GM19452 (cell line): ENCODE measurements around the gene CNDP1.
A peak's percentile ranks its signal among the peaks of the same experiment; 100 is the strongest.
"Not testable (repeated sequence)": the region's sequence is repeated elsewhere in the genome, so short reads cannot be mapped to it uniquely, and the experiment has no call there.

Experiments
- ATAC-seq: cut with Tn5 transposase; IDR thresholded peaks from one replicate; pipeline ENCODE4 v1.9.1; 2021; ENCODE audit not compliant: unreplicated experiment

The CNDP1 gene, protein sequence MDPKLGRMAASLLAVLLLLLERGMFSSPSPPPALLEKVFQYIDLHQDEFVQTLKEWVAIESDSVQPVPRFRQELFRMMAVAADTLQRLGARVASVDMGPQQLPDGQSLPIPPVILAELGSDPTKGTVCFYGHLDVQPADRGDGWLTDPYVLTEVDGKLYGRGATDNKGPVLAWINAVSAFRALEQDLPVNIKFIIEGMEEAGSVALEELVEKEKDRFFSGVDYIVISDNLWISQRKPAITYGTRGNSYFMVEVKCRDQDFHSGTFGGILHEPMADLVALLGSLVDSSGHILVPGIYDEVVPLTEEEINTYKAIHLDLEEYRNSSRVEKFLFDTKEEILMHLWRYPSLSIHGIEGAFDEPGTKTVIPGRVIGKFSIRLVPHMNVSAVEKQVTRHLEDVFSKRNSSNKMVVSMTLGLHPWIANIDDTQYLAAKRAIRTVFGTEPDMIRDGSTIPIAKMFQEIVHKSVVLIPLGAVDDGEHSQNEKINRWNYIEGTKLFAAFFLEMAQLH

DNA sequence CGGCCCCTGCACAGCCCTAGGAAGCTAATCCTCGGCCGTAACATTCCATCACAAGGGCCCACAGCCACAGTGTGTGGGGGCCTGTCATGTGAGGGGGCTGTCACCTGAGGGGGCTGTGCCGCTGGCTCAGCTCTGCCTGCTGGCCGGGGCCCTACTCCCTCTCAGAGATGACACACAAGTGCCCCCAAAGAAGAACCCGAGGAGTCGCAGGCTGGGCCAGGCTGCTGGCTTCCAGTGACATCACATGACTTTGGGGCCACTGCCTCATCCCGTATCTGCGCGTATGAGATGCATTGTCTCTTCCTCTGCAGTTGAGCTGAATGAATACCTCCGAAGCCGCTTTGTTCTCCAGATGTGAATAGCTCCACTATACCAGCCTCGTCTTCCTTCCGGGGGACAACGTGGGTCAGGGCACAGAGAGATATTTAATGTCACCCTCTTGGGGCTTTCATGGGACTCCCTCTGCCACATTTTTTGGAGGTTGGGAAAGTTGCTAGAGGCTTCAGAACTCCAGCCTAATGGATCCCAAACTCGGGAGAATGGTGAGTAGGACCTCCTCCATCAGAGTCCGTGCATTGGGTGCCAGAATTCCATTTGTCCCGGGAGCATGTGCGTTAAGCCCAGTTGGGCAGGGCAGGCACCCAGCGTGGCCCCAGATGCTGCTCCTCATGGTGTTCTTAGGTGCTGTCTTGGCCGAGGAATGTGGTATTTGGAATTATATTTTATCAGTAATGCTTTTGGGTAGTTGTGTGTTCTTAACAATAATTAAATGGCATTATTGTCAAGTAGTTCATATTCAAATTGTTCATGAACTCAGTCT is at the start of gene CNDP1:
CNDP1 (plus strand) TSS at position 351 of the 820 bp plus-strand sequence; CDS start at position 519, 168 bp downstream.
- ATAC-seq, result no peak

DNA sequence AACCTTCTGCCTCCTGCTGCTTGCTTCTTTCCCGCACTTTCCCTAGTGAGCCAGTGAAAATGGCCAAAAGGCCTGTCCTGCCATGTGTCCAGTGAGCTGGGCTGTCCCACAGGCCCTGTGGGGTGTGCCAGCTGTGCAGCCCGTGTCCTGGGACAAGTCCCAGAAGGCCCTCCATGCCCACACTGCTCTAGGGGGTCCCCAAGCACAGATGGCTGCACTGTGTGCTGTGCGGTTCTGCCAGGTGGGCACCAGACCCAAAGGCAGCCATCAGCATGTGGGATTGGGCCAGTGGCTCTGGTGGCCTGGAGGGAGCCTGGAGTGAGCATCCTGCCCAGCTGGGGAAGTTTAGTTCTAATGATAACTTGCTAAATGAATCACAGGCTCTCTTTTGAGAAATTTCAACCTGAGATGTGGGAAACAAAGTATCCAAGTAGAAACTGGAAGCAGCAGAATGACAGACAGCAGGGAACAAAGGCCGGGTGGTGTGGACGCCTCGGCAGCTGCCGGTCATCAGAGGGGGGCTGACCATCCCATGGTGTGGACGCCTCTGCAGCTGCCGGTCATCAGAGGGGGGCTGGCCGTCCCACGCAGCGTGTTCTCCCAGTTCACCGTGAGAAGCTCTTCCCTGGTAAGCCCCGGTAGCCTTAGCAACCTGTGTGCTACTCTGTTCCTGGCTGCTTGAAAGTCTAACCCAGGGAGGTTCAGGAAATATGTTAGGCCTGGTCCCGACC is 48.0 kb upstream of the CNDP1 start:
- ATAC-seq, result no peak

DNA sequence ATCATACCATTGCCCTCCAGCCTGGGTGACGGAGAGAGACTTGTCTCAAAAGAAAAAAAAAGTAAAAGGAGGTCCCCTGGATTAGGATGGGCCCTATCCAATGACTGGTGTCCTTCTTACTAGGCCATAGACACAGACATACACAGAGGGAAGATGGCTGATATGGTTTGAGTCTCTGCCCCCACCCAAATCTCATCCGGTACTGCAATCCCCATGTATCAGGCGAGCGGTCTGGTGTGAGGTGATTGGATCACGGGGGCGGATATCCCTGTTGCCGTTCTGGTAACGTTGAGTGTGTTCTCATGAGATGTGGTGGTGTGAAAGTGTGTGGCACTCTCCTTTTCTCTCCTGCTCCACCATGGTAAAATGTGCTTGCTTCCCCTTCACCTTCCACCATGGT is 45.9 kb upstream of the CNDP1 start:
- no peak for ATAC-seq

DNA sequence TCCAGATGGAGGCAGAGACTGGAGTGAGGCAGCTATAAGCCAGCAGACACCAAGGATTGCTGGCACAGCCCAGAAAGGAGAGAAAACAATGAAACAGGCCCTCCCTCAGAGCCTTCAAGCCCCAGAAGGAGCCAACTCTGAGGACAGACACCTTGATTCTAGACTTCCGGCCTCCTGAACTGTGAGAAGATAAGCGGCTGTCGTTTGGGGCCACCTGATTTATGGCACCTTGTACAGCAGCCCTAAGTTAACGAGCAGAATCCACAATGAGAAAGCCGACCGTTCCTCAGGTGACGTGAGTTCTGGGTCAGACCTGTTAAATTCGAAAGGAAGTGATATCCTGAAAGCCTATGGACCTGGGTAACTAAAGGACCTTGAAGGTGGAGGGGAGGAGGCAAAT is 45.4 kb upstream of the CNDP1 start:
- ATAC-seq, result no peak

DNA sequence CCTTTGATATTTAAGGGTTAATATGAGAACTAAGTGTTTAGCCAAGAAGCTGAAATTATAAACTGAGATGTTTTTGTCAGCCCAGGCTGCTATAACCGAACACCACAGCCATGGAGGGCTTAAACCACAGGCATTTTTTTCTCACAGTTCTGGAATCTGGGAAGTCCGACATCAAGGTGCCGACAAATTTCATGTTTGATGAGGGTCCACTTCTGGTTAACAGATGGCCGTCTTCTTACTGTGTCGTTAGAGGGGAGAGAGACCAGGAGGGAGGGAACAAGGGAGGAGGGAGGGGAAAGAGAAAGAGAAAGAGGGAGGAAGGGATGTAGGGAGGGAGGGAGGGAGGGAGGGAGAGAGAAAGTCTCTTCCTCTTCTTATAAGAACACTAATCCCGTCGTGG is 44.6 kb upstream of the CNDP1 start:
- no peak for ATAC-seq

DNA sequence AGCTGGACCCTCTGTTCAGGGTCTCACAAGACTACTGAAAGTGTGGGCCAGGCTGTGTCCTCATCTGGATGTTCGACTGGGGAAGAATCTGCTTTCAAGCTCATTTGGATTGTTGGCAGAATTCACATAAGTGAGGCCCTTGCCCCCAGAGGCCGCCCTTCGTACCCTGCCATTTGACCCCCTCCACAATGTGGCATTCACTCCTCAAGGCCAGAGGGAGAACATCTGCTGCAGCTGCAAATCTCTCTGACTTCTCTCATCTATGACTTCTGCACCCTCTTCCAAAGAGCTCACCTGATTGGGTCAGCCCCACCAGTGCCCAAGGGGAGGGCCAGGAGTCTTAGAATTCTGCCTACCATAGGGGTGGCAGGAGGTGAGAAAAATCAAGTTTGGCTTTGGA is 42.0 kb upstream of the CNDP1 start:
- no peak for ATAC-seq

DNA sequence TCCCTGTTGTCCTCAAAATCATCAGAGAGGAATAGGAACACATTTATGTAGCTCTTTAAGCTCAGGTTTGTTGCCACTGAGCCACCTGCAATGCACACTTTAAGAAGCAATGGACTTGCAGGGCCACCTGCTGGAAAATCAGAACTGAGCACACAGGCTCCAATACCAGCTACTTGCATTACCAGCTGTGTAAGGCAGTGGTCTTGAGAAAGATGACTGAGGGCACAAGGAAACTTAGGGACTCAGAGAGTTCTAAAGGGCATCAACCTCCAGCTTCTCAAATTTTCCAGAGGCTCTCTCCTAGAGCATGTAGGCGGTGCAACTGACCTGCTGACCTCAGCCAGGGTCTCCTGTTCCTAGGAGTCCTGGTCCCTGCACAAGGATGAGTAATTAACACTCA is 40.6 kb upstream of the CNDP1 start:
- ATAC-seq, result no peak

DNA sequence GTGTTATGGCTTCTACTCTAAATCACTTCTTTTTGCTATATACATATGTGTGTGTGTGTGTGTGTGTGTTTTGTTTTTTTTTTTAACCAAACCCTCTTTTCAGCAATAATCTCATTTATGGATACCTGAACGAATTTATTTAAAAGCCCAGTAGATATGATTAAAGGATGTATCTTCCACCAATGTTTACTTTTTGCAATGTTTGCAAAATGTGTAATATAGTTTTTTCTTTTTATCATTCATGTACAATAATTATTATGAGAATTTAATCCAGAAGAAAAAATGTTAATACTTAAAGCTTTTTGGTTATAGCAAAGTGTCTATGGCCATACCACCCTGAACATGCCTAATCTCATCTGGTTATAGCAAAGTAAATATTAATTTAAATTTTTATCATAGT is 39.8 kb upstream of the CNDP1 start:
- ATAC-seq, result no peak

DNA sequence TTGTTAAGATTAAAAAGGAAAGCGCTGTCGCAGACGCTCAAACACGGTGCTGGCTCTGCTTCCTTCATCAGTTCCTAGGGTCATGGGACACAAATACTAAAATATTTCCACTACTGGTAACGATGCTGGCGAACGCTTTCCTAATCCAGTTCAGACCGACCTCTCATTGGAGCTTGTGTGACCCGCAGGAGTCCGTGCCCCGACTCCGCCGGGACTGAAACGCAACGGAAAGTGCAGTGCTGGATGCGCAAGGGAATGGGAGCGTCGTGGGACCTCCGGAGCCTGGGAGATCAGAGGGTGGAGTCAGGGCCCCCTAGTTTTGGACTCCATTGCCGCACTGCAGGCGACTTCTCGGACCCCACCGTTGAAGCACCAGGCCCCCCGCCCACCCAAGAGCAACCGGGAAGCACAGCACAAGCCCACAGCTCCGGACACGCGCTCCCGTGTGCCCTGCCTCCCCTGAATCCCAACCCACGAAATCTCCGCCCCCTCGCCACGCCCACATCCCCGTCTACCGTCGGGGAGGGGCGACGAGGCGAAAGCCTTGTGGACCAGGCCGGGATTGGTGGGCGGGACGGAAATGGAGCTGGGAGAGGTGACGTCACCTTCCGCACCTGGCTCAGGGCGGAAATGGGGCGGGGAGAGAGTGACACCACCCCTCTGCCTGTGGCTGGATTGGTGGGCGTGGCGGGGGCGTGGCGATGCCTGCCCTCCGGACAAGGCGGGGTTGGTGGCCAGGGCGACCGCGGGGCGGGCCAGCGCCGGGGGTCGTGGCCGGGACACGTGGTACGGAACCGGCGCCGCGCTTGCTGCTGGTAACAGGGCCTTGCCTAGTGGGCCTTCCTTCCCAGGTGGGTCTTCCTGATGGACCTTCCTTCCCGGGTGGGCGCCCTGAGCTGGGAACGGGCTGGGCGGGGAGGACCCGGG is 38.5 kb upstream of the CNDP1 start, which contains the start of gene CNDP2:
CNDP2 (plus strand) TSS at position 783 of the 927 bp plus-strand sequence. CDS start 3,611 bp downstream, outside the sequence.
- peak; percentile 69 for ATAC-seq

DNA sequence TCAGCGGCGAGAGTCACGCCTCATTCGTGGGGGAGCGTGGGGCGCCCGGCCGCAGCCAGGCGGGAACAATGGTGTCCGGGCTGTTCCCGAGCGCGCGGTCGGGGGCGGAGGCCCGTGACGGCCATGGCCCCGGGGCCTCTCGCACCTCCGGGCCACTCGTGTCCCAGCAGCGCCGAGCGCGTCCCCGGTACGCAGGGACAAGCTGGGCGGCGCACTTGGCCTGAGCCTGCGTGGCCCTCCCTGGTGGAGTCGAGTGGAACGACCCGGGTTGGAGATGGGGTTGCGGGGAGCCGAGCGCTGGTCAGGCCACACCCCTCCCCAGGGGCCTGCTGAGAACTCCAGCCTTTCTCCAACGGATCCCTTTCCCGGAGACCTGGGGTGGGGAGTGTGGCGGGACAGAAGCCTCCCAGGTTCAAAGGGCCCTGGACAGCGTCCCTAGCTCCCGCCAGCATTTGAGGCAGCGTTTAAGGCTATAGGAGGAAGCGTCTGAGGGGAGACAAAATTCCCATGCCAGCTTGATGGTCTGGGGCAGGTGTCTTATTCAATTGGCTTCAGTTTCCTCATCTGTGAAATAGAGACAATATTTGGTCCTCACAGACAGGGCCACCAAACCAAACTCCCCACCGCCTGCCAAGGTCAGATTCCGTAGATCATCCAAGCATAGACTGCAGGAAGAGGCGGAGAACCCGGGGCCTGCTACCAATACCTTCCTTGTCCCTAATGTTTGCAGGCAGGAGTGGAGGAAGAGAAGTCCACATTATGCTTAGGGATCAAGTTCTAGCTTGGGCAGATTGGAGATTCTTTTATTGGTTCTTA is 37.6 kb upstream of the CNDP1 start:
- ATAC-seq, result peak; percentile 26

DNA sequence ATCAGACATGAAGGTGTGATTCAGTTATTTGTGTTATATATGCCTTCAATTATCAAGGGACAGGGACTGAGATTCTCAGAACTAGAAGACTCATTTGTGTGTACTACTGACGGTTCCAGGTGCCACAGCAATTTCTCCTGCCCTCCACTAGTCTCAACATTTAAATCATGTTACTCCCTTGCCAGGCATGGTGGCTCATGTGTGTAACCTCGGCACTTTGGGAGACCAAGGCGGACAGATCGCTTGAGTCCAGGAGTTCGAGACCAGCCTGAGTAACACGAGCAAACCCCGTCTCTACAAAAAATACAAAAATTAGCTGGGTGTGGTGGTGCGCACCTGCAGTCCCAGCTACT is 37.0 kb upstream of the CNDP1 start:
- no peak for ATAC-seq

DNA sequence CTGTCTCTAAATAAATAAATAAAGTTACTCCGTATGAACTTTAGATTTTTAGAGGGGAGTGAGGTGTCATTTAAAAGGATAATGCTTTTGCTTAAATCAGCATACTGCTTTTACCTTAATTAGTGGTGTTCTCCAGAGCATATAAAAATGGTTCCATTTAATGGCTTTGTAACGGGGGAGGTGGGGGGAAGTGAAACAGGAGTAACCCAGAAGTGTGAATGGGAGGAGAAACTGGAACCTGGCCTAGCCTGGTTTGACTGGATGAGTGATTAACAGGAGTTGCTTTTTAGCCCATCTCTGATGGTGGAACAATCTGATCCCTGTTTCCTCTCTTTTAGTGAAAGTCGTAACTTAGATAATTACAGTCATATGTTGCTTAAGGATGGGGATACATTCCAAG is 36.5 kb upstream of the CNDP1 start:
- no peak for ATAC-seq

DNA sequence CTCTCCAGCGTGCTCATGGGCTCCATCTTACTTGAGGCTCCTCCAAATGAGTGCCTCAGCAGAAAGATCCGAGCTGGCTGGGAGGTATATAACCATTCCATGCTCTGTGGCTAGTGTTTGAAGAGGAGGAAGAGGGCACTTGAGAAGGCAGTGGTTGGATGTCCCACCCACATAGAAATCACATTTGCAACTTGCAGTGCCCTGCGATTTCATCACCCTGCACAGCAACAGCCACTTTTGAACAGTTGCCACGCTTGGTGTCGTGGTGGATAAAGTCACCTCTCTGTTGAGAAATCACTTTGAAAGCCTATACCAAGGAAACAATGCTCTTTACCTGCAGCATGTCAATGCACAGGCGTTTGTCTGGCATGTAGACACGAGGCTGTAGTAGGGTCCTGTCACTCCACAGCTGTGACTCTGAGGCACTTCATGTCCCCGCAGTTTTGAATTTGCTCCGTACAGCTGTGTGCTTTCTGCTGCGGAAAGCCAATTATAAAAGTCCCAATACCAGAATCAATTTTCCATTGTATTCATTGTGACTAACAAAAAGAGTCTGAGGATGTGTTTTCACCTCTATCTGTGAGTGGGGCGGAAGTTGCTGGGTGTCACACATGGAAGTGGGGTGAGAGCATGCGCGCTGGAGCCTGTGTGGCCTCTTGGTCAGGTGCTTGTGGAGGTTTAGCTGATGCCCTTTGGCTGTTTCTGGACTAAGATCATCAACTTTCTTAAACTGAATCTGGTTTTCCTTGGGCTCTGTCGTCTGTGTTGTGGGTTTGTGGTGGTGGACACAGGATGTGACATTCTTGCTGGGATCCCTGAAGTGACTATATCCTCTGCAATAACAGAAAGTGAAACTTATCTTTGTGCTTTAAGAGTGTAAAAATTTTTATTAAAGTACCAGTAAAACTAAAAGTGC is 35.3 kb upstream of the CNDP1 start:
- peak; percentile 36 for ATAC-seq

DNA sequence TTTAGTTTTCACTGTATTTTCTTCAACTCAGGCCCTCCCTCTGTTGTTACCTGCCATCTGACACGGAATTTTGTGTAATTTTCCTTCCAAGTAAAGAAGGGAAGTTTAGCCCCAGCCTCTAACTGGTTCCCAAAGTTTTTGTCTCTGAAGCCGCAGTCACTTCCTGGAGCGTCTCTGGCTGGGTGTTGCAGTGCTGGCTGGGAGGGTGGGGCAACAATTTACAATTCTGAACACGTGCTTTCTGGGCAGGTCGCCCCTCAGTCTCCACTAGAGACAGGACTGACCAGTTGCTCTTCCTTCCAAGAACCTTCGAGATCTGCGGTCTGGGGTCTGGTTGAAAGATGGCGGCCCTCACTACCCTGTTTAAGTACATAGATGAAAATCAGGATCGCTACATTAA is 34.7 kb upstream of the CNDP1 start:
- ATAC-seq, result peak; percentile 40

DNA sequence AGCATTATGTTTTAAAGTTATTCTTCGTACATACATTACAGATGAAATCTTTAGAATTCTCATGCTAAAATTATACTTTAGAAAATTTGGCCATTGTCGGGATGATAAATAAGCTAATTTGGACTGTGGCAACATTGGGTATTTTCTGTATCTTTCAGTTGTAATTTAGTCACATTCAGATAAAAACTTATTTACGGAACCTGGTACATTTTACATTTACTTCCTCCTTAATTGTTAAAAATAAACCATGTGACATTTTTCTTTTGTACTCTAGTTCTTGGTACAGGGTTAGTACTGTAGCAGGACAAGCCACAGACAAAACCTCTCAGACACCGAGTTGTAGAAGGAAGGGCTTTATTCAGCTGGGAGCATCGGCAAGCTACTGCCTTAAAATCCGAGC is 33.9 kb upstream of the CNDP1 start:
- no peak for ATAC-seq

DNA sequence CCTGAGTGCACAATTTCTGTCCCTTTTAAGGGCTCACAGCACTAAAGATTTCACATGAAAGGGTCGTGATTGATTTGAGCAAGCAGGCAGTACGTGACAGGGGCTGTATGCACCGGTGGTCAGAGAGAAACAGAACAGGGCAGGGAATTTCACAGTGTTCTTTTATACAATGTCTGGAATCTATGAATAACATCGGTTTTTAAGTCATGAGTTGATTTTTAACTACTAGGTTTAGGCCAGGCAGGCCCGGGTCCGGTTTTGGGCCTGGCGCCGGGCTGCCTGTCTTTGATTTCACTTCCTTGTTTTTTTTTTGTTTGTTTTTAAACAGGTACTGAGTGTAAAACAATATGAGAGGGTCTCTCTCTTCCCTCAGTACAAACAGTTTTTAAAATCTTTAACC is 33.5 kb upstream of the CNDP1 start:
- ATAC-seq, result not testable (repeated sequence)

DNA sequence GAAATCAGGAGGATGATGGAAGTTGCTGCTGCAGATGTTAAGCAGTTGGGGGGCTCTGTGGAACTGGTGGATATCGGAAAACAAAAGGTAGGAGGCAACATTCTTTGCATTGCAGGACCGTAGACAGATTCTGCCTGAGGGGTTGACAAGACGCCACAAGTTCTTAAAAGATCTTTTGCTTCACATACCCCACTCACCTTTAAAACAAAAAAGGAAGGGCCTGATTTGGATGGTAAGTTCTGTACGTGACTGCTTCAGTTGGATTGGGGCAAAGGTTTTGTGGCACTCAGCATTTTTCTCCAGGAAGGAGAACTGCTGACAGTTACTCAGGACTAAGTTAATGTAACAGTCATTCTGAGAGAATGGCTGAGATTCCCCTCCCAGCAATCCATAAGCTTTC is 32.9 kb upstream of the CNDP1 start:
- ATAC-seq, result no peak

DNA sequence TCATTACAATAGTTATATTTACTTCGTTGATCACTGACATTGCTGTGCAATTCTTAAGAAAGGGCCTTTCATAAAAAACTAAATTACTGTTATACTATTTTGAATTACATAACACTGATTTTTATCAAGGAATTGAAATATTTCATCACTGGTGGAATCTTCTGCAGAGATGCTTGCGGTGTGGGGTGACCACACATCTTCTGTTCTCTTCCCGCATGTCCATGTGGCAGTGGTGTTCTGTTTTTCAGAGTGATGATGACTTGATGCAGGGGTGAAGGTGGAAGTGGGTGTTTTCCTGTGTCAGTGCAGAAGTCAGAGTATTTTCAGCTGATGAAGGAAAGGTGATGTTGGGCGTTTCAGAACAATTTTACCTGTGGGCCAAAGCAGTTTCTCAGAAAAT is 31.2 kb upstream of the CNDP1 start:
- ATAC-seq, result no peak
